GM10248 (cell line): ENCODE measurements around the gene CKM.

Source experiments
- CTCF ChIA-PET: fragments of 300-600 bp; sonication (Branson Sonifier 250); formaldehyde crosslinking; extraction: SDS; loops from one replicate; lab custom pipeline; 2021; ENCODE audit warnings: antibody characterized with exemption; lab: Yijun Ruan, JAX
- POLR2A ChIA-PET: fragments of 350-650 bp; sonication (Branson Sonifier 250); formaldehyde crosslinking; extraction: SDS; loops from one replicate; lab custom pipeline; 2020; ENCODE audit warnings: antibody characterized with exemption; lab: Yijun Ruan, JAX
- DNase-seq: peaks from one replicate; pipeline ENCODE4 v3.0.0; 2012; ENCODE audit errors: extremely low spot score
- CTCF ChIP-seq: IDR thresholded peaks from 2 replicates; pipeline ENCODE4 v1.5.1; 2012; ENCODE audit warnings: mild to moderate bottlenecking, low read depth; ENCODE audit errors: extremely low read depth, missing control alignments, control extremely low read depth

Gene CKM

GRCh38 chr19:45362291-45362690 lies 39.6 kb upstream of the CKM start:
- CTCF ChIA-PET, result interaction anchor here (1.0 to 1.6 kb wide), 2 partner anchors 23 to 113 kb away, joined by 3 read pairs; no protein-coding TSS in a partner anchor
- DNase-seq, result no peak
- TF ChIP-seq CTCF, result no peak
- POLR2A ChIA-PET, result no interaction called here

- DNase-seq, result no peak
- CTCF ChIA-PET, result interaction anchor here (1.0 to 1.6 kb wide), 2 partner anchors 22 to 112 kb away, joined by 3 read pairs; no protein-coding TSS in a partner anchor
- POLR2A ChIA-PET, result no interaction called here
- no peak for TF ChIP-seq CTCF
These were observed 38.9 kb upstream of the CKM start for GRCh38 chr19:45361608-45362007.

DNA sequence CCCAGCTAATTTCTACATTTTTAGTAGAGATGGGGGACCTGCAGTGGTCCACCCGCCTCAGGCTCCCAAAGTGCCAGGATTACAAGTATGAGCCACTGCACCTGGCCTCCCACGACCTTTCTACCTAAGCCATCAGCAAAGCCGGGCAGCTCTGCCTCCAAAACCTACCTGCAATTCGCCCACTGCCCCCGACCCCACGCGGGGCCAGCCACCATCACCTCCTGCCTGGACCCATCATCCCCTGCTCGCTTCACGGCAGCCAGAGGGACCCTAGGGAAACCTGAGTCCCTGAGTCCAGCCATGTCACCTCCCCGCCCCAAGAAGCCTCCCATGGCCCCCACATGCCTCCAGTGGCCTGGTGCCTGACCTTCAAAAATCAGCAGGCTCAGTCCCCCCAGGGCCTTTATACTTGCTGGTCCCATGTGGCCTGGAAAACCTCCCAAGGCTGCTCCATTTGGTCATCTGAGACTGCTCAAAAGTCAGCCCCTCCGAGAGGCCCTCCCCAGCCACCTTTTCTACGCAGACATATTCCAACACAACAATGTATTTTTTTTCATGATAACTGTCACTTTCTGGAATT lies 35.6 kb upstream of the CKM start:
- ChIA-PET POLR2A (no interaction called here), CTCF (no interaction called here)
- TF ChIP-seq CTCF, result no peak
- no peak for DNase-seq

DNA sequence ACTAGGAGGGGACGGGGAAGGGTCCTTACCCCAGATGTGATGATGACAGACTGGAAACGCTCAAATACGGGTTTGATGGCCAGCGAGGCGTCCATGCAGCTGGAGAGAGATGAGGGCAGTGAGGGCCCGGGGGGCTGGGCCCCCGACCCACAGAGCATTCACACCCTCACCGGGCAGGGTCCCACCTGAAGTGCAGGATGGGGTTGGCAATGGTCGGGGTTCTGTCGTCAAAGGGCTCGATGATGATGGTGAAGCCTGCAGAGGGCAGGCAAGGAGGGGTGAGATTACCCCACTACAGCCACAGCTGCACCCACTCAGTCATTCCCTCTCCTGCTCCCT lies 34.7 kb upstream of the CKM start:
- no peak for DNase-seq
- no peak for TF ChIP-seq CTCF
- CTCF ChIA-PET, result no interaction called here
- POLR2A ChIA-PET, result no interaction called here

GRCh38 chr19:45356760-45357444 lies 34.2 kb upstream of the CKM start:
- no peak for TF ChIP-seq CTCF
- DNase-seq, result no peak
- ChIA-PET POLR2A (no interaction called here), CTCF (no interaction called here)

DNA sequence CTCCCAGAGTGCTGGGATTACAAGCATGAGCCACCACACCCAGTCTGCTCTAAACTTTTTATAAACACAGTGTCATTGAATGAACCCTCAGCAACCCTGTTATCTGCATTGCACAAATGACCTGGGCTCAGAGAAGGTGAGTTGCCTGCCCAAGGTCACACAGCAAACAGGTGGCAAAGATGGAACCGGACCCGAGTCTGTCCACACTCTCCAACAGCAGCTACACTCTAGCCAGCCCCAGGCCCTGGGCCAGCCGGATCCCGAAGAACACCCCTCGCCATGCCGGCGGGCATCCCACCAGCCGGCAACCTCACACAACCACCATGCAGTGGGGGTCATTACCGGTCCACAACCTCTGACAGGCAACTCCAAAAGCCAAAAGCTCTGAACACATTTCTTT lies 33.2 kb upstream of the CKM start:
- ChIA-PET POLR2A (no interaction called here), CTCF (no interaction called here)
- no peak for DNase-seq
- no peak for TF ChIP-seq CTCF
